Smooth muscle cell (in vitro differentiated cells): Measurements from ENCODE around the gene ZYX. TPM values are rescaled to one million over a fixed set of nuclear protein-coding genes. Genes with fewer than 3 reads are reported as not detected.

Experiments
- DNase-seq: peaks from one replicate; lab custom pipeline; 2025; ENCODE audit not compliant: unreplicated experiment; lab: John Stamatoyannopoulos, UW
- H2AFZ ChIP-seq: fragments of 200-600 bp; sonication (generic); 2 replicates; pipeline ENCODE4 v1.6.0; 2016; ENCODE audit warnings: antibody characterized with exemption, low read depth, mild to moderate bottlenecking
- H3F3A ChIP-seq: fragments of 200-600 bp; sonication (generic); 2 replicates; pipeline ENCODE4 v1.6.0; 2017; ENCODE audit warnings: antibody characterized with exemption, low read depth
- H3K27ac ChIP-seq: fragments of 200-600 bp; sonication (generic); 2 replicates; pipeline ENCODE4 v1.5.1; 2016; ENCODE audit warnings: low read depth, mild to moderate bottlenecking
- H3K27me3 ChIP-seq: fragments of 200-600 bp; sonication (generic); 2 replicates; pipeline ENCODE4 v1.6.1; 2016; ENCODE audit warnings: low read depth, mild to moderate bottlenecking
- H3K36me3 ChIP-seq: fragments of 200-600 bp; sonication (generic); 2 replicates; pipeline ENCODE4 v1.5.1; 2016; ENCODE audit warnings: low read depth
- H3K4me1 ChIP-seq: fragments of 200-600 bp; sonication (generic); 2 replicates; pipeline ENCODE4 v1.5.1; 2016; ENCODE audit warnings: low read depth
- H3K4me2 ChIP-seq: fragments of 200-600 bp; sonication (generic); 2 replicates; pipeline ENCODE4 v1.6.0; 2016; ENCODE audit warnings: mild to moderate bottlenecking
- H3K4me3 ChIP-seq: fragments of 200-600 bp; sonication (generic); 2 replicates; pipeline ENCODE4 v1.5.1; 2016; ENCODE audit warnings: mild to moderate bottlenecking
- H3K79me2 ChIP-seq: fragments of 200-600 bp; sonication (generic); 2 replicates; pipeline ENCODE4 v1.6.0; 2016; ENCODE audit warnings: low read depth, mild to moderate bottlenecking
- H3K9ac ChIP-seq: fragments of 200-600 bp; sonication (generic); 2 replicates; pipeline ENCODE4 v1.6.0; 2016; ENCODE audit warnings: low read depth
- H3K9me3 ChIP-seq: fragments of 200-600 bp; sonication (generic); replicated peaks from 2 replicates; pipeline ENCODE4 v1.5.1; 2016; ENCODE audit warnings: low read depth
- H4K20me1 ChIP-seq: fragments of 200-600 bp; sonication (generic); 2 replicates; pipeline ENCODE4 v1.6.0; 2016; ENCODE audit warnings: low read depth
- WGBS: methylation state at CpG from one replicate; pipeline ENCODE4 v1.1.7; 2016; ENCODE audit warnings: low lambda C conversion rate; 5-methylcytosine and 5-hydroxymethylcytosine counted together
- polyA plus RNA-seq: library from polyadenylated mRNA; unstranded; fragments of >200 nt; fragmentation: Nextera tagmentation; extraction: Ambion mirVana; gene quantifications from 2 replicates; pipeline ENCODE4 v1.2.1, GENCODE V29; 2016
- total RNA-seq: library from RNA; depleted of rRNA; stranded (reverse); fragments of >200 nt; gene quantifications from 2 replicates; pipeline ENCODE4 v1.2.3, GENCODE V29; 2014
- TF ChIP-seq, protein P1 (sequence below): fragments of 200-600 bp; sonication (generic); IDR thresholded peaks from 2 replicates; pipeline ENCODE4 v1.5.1; 2017; ENCODE audit warnings: borderline replicate concordance, mild to moderate bottlenecking, antibody characterized with exemption; ENCODE audit not compliant: insufficient read depth, poor library complexity, severe bottlenecking

Gene ZYX
- total and polyA plus RNA-seq, 2 experiments from 2014 or later: 71.1 to 322 TPM

DNA sequence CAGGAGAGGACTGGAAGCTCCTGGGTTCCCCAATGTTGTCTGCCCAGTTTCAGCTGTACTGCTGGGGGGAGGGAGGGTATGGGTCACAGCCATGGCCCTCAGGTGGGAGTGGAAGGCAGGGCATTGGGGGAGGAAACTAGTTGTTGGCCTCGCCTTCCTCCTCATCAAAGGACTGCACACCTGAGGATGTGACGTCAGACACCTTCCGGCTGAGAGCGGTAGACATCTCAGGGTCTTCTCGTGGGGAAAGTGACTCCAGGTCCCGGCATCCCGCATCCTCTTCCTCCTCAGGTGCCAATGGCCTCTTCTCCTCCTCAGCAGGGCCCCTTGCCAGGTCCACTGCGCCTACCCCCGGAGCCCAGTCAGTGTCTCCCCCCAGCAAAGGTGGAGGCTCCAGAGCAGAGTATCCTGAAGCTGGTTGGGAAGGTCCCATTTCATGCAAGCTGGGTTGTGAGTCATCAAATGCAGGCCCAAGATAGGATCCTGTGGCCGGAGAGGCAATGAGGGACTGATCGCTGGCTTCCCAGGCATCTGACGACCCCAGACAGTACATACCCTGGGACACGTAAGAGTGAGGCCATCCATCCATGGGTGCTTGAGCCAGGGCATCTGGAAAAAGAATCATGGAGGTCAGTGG is 24.6 kb upstream of the ZYX start:
- peaks cover 24% of the 10 kb centered on the region for H3K27me3 ChIP-seq
- no peaks in the 10 kb centered on the region for H3K79me2 ChIP-seq
- H3K27ac ChIP-seq: no peak overlapping the region
- H3F3A ChIP-seq: no peaks in the 10 kb centered on the region
- no peak overlapping the region for H3K4me2 ChIP-seq
- H4K20me1 ChIP-seq: no peaks in the 10 kb centered on the region
- H3K4me1 ChIP-seq: peaks cover 15% of the 10 kb centered on the region
- no peak overlapping the region for H2AFZ ChIP-seq
- TF ChIP-seq, protein P1, sequence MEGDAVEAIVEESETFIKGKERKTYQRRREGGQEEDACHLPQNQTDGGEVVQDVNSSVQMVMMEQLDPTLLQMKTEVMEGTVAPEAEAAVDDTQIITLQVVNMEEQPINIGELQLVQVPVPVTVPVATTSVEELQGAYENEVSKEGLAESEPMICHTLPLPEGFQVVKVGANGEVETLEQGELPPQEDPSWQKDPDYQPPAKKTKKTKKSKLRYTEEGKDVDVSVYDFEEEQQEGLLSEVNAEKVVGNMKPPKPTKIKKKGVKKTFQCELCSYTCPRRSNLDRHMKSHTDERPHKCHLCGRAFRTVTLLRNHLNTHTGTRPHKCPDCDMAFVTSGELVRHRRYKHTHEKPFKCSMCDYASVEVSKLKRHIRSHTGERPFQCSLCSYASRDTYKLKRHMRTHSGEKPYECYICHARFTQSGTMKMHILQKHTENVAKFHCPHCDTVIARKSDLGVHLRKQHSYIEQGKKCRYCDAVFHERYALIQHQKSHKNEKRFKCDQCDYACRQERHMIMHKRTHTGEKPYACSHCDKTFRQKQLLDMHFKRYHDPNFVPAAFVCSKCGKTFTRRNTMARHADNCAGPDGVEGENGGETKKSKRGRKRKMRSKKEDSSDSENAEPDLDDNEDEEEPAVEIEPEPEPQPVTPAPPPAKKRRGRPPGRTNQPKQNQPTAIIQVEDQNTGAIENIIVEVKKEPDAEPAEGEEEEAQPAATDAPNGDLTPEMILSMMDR: no peak
- H3K36me3 ChIP-seq: no peaks in the 10 kb centered on the region
- WGBS: 87% methylated on average over 13 of the region's 13 CpGs
- H3K9ac ChIP-seq: no peak overlapping the region
- no peak for DNase-seq
- no peaks in the 10 kb centered on the region for H3K9me3 ChIP-seq
- no peak overlapping the region for H3K4me3 ChIP-seq

DNA sequence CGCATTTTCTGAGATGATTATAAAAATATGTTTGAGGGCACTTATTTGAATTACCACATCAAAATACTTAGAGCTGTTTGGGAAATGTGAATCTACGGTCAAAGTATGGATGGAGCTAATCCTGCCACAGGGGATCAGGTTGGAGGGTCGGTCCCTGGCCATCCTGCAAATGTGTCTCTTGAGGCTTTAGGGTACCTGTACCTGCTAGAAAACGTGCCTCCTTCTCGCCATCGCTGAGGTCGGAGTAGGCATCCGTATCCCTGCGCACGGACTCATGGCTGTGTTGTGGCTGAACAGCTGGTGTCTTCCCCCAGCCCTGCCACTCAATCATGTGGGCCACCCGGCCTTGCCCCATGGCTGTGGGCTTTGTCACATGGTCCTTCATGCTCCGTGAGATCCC is 22.5 kb upstream of the ZYX start:
- H4K20me1 ChIP-seq: no peaks in the 10 kb centered on the region
- no peaks in the 10 kb centered on the region for H3K36me3 ChIP-seq
- H3K9ac ChIP-seq: no peak overlapping the region
- no peaks in the 10 kb centered on the region for H3K4me1 ChIP-seq
- no peak overlapping the region for H2AFZ ChIP-seq
- H3K4me3 ChIP-seq: no peak overlapping the region
- no peak for DNase-seq
- no peaks in the 10 kb centered on the region for H3K9me3 ChIP-seq
- peaks cover 43% of the 10 kb centered on the region for H3K27me3 ChIP-seq
- H3K4me2 ChIP-seq: no peak overlapping the region
- no peaks in the 10 kb centered on the region for H3K79me2 ChIP-seq
- H3F3A ChIP-seq: no peaks in the 10 kb centered on the region
- TF ChIP-seq, protein P1: no peak
- no peak overlapping the region for H3K27ac ChIP-seq
- 93% methylated on average over 12 of the region's 12 CpGs for WGBS

DNA sequence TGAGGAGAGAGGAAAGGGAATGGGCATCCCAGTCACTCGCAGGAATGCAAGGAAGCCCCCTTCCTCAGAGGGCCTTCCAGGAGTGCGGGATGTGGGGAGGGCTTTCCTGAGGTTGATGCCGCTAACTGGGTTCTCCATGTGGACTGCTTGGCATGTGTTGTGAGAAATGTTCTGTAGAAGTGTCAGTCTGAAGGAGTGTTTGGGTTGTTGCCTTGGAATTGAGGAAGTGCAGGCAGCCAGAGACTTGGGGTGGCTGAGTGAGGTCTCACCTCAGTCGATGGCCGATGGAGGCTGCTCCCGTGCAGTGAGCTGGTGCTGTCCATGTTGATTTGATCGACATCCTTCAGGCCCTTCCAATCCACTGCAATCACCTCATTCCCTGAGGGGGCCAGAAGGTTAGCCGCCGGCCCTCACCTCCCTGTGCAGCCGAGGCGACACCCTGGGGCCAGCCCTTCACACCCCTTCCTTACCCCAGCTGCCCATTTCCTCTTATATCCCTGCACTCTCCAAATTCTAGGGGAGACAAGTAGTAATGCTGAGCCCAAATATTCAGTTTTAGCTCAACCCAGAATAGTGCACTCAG is 21.3 kb upstream of the ZYX start:
- H3K36me3 ChIP-seq: no peaks in the 10 kb centered on the region
- DNase-seq: no peak
- no peaks in the 10 kb centered on the region for H3K9me3 ChIP-seq
- H3K4me1 ChIP-seq: no peaks in the 10 kb centered on the region
- no peak overlapping the region for H3K4me3 ChIP-seq
- H3K79me2 ChIP-seq: no peaks in the 10 kb centered on the region
- TF ChIP-seq, protein P1: no peak
- peaks cover 55% of the 10 kb centered on the region for H3K27me3 ChIP-seq
- 89% methylated on average over 11 of the region's 11 CpGs for WGBS
- no peaks in the 10 kb centered on the region for H3F3A ChIP-seq
- no peak overlapping the region for H3K27ac ChIP-seq
- no peak overlapping the region for H3K4me2 ChIP-seq
- H3K9ac ChIP-seq: no peak overlapping the region
- no peak overlapping the region for H2AFZ ChIP-seq
- no peaks in the 10 kb centered on the region for H4K20me1 ChIP-seq
